NCI-H2081 (cell line): Measurements from ENCODE around the gene STAG2.
"Not testable (repeated sequence)": the region's sequence is repeated elsewhere in the genome, so short reads cannot be mapped to it uniquely, and the experiment has no call there.

Source experiments
- DNase-seq, 2 experiments: peaks; one replicate each; lab custom pipeline; 2025; lab: John Stamatoyannopoulos, UW

Gene STAG2

GRCh38 chrX:123961268-123962005, at the start of gene STAG2:
Gene STAG2 (plus strand): TSS chrX:123961706. CDS start chrX:124022628, 60,922 bp downstream.
- DNase-seq: peak; percentile 92 to 96

- no peak for DNase-seq
Measured at GRCh38 chrX:123917069-123917468, 44.4 kb upstream of the STAG2 start.

GRCh38 chrX:123918106-123918721, 43.3 kb upstream of the STAG2 start:
- DNase-seq: no peak

- no peak for DNase-seq
Measured at GRCh38 chrX:123920105-123920785, 41.3 kb upstream of the STAG2 start.

DNA sequence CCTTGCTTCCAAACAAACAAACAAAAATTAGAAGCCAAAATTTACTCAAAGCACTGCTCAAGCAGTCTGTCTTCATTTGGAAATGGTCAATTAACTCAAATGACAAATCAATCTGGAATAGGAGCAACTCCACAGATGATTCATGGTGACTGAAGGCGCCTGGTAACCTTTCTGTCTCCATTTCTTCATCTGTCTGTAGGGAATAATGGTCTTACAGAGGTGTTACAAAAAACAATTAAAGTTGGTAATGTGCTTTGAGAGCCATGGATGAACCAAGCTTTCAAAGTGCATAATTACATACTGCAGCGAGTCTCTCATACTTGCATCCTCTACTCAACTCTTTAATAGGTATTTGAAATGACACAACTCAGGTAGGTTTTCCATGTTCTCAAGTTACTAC, 38.3 kb upstream of the STAG2 start:
- no peak for DNase-seq

GRCh38 chrX:123924186-123924585, 37.3 kb upstream of the STAG2 start:
- DNase-seq: no peak

DNA sequence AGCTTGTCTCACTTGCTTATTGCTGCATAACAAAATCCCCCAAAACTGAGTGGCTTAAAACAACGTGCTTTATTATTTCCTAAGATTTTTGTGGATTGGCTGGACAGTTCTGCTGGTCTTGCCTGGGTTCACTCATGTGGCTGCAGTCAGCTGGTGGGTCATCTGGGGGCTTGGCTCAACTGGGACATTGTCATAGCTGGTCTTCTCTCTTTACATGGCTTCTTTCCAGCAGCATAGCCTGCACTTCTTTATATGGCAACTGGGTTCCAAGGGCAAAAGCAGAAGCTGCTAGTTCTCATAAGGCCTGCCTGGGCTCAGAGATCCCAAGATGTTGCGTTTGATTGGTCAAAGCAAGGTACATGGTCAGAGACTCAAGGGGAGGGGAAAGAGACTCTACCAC, 33.7 kb upstream of the STAG2 start:
- no peak for DNase-seq

DNA sequence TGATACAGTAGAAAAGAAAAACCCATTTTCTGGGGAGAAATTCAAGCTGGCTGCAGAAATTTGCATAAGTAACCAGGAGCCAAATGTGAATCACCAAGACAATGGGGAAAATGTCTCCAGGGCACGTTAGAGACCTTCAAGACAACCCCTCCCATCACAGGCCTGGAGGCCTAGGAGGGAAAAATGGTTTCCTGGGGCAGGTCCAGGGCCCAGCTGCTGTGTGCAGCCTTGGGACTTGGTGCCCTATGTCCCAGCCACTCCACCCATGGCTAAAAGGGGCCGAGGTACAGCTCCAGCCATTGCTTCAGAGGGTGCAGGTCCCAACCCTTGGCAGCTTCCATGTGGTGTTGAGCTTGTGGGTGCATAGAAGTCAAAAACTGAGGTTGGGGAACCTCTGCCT, 29.5 kb upstream of the STAG2 start:
- not testable (repeated sequence) for DNase-seq

- DNase-seq: no peak
Measured at GRCh38 chrX:123943074-123943473, 18.4 kb upstream of the STAG2 start.

DNA sequence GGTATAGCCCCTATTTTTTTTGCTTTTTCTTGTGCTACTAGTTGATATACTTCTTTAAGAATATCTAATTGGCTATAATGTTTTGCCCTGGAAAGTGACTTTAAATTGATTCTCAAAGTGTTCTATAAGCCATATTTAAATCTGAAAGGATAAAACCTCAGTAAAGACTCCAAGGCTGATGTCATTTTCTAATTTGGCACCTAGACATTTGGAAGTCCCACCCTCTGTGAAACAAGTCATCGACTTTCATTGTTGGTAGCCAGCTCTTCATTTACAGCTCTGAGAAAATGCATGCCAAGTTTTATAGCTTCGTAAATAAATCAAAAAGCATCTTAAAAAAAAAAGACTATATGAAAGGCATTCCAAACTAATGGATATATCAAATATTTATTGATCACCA, 18.0 kb upstream of the STAG2 start:
- no peak for DNase-seq

GRCh38 chrX:123949846-123950245, 11.7 kb upstream of the STAG2 start:
- no peak for DNase-seq

- DNase-seq: peak; percentile 29 to 47
Measured at GRCh38 chrX:123959281-123960063, 2.0 kb upstream of the STAG2 start.

- peak in 1 of 2 experiments; percentile 50 for DNase-seq
Measured at GRCh38 chrX:123960956-123961267, 594 bp upstream of the STAG2 start.

GRCh38 chrX:123962006-123962467, 531 bp downstream of the STAG2 start:
- DNase-seq: no peak

- DNase-seq: peak; percentile 92 to 97
Measured at GRCh38 chrX:123962794-123963373, 1.4 kb downstream of the STAG2 start.

DNA sequence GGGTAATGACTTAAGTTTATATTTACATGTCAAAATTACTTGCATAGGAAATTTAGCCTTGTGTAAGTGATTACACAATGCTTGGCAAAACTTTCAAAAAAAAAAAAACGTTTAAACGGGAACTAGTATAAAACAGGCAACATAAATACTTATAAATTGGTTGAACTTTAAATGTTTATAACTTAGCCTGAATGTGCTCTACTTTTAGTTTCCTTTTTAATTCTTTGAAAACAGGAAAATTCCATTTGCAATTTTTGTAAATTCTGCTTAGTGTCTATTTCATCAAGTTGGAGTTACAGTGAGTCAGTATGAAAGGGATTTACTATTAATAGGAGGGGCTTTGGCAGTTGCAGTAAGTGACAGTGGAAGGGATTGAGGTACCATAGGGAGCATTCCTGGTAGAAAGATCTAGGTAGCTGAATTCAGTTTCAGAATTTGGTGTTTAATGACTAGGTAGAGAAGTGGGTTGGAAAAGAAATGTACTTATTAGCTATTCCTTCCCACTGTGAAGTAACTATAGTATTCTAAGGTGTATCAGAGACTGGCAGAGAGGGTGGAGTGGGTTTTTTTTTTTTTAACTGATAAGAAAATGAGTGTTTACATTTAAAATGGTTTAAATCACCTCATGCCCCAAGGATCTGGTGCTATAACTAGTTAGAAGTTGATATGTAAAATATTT, 2.8 kb downstream of the STAG2 start:
- DNase-seq: no peak

DNA sequence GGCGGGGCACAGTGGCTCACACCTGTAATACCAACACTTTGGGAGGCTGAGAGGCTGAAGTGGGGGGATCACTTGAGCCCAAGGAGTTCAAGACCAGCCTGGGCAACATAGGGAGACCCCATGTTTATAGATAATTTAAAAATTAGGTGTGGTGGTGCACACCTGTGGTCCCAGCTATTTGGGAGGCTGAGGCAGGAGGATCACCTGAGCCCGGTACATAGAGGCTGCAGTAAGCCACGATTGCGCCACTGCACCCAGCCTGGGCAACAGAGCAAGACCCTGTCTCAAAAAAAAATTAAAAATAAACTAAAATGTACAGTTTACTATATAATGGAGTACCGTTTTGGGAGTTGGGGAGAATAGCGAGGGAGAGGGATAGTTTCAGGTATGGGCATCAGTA, 4.2 kb downstream of the STAG2 start:
- DNase-seq: no peak

- no peak for DNase-seq
Measured at GRCh38 chrX:123967497-123967896, 6.0 kb downstream of the STAG2 start.

DNA sequence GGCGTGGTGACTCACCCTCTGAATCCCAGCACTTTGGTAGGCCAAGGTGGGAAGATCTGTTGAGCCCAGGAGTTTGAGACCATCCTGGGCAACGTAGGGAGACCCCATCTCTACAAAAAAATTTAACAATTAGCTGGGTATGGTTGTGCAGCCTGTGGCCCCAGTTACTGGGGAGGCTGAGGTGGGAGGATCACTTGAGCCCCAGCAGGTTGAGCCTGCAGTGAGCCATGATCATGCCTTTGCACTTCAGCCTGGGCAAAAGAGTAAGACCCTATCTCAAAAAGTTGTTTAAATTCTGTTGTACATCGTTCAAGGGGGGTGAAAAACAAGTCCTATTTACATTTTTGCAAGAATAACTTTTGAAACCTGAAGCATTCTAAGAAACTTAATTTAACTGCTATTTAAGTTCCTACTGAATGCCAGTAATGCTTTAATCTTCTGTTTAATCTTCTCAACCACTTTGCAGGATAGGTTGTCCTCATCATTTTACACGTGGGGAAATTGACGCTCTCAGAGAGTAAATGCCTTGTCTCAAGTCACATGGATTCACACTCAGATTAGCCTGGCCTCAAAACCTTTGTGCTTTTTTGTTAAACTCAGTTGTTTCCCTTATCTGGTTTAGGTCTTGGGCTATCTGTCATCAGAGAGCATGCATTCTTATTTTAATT, 7.0 kb downstream of the STAG2 start:
- DNase-seq: no peak

GRCh38 chrX:123971982-123972381, 10.5 kb downstream of the STAG2 start:
- DNase-seq: no peak

DNA sequence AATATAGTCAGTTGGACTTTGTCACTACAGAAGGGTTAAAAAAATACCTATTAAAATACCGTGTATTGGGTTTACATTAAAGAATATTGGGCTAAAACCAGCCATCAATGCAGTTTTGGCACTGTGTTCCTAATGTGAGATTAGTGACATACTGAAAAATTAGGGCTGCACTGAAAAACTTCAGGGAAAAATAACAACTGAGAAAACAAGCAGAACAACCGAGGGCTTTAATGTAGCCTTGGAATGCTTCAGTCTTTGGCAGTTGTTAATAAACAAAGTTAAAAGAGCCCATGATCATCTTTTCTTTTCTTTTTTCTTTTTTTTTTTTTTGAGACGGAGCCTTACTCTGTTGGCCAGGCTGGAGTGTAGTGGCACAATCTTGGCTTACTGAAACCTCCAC, 12.4 kb downstream of the STAG2 start:
- DNase-seq: no peak
